ELF-1 (cell line): ENCODE measurements around the gene NUTF2.
"Not testable (repeated sequence)": the region's sequence is repeated elsewhere in the genome, so short reads cannot be mapped to it uniquely, and the experiment has no call there.

Source experiments
- DNase-seq: peaks from one replicate; pipeline ENCODE4 v3.0.0-alpha.2; 2016; ENCODE audit warnings: low read depth, low spot score

The NUTF2 gene

GRCh38 chr16:67885545-67885944, 38.8 kb downstream of the NUTF2 start:
- no peak for DNase-seq

GRCh38 chr16:67885976-67886375, 39.2 kb downstream of the NUTF2 start:
- DNase-seq, result no peak

DNA sequence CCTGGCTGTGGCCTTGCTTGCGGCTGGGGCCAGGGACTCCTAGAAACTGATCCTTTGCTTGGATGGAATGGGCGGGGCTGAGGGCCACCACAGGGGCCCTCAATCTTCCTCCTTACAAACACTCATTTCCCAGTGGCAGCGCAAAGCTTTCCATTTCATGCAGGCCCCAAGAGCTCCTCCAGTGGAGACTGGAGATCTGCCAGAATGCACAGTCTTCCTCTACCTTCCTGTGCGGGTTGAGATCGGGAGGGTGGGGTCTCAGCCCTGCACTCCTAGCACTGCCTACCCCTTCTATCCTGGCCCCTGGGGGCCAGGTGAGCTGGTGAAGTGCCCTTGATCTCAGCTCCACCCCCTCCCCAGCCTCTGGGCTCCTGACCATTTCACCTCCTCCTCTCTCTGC, 39.7 kb downstream of the NUTF2 start:
- DNase-seq, result peak; percentile 46

DNA sequence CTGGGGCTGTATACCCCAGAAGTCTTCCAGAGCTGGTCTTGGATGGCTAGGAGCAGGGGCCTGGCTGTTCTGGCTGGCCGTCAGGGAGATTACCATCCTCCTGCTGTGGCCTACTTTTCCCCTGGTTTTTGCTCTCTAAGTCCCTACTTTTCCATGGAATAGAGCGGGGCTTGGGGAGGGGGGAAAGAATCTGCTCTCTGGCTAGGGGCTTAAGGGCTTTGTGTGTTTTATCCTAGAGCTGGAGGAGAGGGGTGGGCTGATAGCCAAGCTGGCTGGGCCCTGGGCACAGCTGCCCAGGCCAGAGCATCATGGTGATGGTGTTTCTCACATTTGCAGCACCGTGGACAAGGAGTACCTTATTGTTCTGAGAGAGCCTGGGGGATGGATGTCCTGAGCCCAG, 41.6 kb downstream of the NUTF2 start:
- no peak for DNase-seq

DNA sequence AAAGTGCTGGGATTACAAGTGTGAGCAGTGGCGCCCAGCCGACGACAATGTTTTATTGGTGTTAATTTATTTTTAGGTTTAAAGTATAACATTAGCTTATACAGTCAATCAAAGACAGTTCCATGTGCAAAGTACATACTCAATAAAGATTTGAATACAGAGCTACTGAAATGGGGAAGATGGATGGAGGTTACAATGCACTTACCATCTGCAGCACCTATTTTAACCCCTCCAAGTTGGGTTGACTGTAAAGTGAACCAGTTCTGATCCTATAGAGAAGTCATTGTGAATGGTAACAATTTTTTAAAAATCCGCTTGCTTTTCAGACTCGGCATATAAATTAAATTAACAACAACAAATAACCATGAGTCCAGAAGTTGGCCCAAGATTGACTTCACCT, 45.6 kb downstream of the NUTF2 start:
- DNase-seq, result no peak

DNA sequence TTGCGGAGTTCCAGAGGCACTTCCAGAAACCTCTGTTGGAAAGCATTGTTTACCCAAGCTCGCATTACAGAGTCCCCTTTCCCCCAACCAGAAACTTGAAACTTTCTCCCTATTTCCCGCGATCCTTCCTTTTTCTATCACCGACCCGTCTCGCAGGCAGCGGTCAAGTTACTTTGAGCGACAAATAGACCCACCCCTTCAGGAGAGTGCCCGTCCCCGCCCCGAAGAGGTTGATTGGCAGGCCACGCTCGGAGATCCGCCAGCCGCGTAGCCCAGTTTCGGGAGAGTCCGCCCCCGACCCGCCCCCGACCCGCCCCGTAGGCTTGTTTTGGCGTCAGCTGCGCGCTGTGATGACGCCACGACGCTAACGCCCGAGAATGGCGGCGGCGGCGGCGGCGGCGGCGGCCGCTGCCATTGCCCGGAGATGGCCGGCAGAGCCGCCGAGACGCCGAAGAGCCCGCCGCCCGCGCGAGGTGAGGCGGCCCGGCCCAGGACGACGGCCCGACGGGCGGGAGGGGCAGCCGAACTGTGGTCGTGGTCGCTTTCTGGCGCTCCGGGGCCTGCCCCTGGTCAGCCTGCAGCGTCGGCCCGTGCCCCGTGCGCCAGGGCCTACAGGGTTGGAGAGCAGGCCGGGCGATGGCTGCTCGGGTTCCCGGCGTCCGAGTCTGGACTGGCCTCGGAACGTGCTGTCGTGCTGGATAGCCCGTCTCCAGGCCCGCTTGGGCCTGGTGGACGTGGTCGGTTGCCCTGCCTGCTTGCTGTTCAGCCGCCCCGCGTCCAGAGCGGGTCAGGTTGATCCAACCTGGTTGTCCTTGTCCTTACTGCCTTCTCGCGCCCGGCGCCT, 46.4 kb downstream of the NUTF2 start, which contains the start of gene PSKH1:
Gene PSKH1, plus strand, starts transcription at position 356 of the 844 bp plus-strand sequence. CDS start 15,496 bp downstream, outside the sequence.
- peak; percentile 97 for DNase-seq

DNA sequence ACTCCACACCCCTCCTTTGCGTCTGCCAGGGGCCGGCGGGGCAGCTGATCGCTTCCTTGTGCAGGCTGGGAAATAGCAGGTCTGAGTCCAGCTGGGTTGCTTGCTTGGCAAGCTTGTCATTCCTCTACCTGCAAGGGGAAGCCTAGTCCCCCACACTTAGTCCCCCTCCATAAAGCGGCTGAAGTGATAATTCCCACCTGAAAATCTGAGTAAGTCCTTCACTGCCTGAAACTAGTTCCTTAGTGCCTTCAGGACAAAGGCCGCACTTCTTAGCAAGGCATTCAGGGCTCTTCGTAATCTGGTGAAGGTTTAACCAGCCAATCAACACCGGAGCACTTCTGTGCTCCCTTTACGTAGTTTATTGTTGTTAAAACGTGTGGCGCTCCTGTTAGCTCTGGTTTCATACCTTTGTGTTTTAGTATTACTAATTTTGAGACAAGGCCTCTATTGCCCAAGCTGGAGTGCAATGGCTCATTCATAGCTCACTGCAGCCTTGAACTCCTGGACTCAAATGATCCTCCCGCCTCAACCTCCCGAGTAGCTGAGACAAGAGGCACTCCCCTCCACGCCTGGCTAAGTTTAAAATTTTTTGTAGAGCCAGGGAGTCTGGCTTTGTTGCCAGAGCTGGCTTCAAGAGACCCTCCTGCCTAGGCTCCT, 47.1 kb downstream of the NUTF2 start:
- DNase-seq, result peak; percentile 63

GRCh38 chr16:67897231-67897630, 50.5 kb downstream of the NUTF2 start:
- no peak for DNase-seq

GRCh38 chr16:67901734-67902133, 55.0 kb downstream of the NUTF2 start:
- no peak for DNase-seq

- no peak for DNase-seq
Measured at GRCh38 chr16:67902831-67903230, 56.1 kb downstream of the NUTF2 start.

GRCh38 chr16:67907397-67908180, 60.9 kb downstream of the NUTF2 start:
- DNase-seq, result no peak

GRCh38 chr16:67909056-67909742, 62.5 kb downstream of the NUTF2 start:
- DNase-seq, result no peak

DNA sequence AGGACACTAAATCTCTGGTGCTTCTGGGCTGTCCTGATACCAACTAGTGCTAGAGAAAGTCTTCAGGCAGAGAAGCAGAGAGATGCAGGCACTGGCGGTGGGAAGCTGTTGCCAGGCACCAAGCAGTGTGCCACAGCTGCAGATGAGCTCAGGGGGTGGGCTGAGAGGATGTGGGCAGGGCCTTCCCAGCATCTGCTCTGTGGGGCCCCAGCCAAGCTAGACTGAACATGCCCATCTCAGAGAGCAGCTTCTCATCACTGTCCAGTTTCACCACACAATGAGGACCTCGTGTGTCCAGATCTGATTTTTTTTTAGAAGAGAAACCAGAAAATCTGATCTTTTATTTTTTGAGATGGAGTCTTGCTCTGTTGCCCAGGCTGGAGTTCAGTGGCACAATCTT, 63.4 kb downstream of the NUTF2 start:
- no peak for DNase-seq

DNA sequence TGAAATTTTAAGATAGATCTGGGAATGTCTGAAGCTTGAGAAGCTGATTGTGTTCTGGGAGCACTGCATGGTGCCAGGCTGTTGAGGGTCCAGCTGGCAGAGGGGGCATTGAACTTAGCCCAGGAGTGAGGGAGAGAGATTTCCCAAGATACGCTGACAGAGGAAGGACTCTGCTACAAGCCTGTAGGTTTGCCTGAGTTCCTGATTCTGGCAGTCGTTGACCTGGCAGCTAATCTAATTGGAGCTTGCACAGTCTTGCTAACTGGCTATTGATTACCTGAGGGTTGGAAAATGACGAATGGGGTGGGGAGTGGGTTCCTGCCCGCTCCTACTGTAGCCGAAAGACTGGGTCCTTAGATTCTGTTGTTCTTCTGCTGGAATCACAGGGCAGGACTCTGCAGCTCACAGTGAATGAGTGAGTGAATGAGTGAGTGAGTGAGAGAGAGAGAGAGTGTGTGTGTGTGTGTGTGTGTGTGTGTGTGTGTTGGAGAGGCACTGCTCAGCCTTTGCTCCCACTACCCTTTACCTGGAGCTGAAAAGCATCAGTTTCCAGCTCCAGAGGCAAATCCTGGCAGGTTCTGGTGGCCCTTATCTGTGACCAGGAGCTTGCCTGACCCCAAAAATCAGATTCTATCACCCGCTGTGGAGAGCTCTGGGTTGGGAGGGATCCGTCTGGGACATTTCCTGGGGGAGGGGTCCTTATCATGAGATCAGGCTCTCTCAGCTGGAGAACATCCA, 68.2 kb downstream of the NUTF2 start:
- DNase-seq, result peak; percentile 73

DNA sequence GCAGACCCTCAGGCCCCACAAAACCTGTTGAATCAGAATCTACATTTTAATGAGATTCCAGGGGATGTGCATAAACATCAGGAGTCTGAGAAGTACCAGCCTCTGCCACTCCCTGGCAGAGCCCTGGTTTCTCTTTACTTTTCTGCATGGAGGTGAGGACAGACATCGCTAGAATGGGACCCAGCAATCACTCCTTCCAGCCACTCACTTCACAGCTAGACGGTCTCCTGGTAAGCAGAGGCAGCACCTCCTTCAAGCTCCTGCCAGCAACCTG, 68.7 kb downstream of the NUTF2 start:
- not testable (repeated sequence) for DNase-seq

- no peak for DNase-seq
Measured at GRCh38 chr16:67915831-67916723, 69.3 kb downstream of the NUTF2 start.

DNA sequence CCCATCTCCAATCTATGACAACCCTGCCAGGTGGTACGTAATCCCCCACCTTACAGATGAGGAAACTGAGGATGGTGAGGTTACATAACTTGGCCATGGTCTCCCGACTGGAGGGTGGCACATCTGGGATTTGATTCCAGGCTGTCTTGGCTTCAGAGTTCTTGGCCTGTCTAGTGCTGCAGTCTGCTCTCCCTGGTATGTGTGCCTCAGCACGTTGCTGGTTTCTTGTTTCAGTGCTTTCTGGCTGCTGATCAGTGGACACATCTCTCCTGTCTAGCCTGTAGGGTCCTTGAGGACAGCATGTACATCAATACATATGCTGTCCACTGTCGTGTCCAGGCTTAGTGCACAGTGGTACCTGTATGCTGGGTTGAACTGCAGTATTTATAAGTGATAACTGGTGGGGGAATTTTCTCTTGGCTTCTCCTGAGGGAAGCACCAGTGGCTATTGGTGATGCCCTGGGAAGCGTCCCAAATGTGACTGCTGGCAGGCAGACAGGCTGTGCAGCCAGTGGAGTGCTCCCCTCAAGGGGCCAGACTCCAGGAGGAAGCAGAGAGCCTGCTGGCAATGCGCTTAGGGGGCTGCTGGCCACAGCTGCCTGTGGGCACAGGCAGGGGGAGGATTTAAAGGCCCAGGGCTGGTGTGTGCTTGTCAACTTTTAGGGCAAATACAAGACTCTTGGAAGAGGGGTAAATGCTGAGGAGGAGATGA, 70.6 kb downstream of the NUTF2 start:
- DNase-seq, result no peak

DNA sequence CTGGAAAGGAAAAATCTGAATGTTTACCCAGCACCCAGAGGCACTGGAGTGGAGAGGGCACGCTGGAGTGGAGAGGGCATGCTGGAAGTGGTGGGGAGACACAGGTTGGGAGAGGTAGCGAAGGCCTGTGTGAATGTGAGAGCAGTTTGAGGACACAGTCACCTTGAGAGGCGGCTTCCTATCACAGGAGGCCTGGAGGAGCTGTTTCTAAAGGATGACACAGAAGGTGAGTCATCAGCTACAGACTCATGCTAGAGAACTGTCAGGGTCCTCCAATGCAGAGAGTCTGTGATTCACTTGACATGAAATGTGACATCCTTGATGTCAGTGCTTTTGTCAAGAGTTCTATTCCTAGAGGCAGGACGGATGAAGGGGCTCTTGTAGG, 71.1 kb downstream of the NUTF2 start:
- no peak for DNase-seq

GRCh38 chr16:67919622-67920221, 73.0 kb downstream of the NUTF2 start:
- no peak for DNase-seq
